Psoas muscle (tissue), 8 donors: Measurements from ENCODE around the gene GFI1B. TPM values are rescaled to one million over a fixed set of nuclear protein-coding genes. Genes with fewer than 3 reads are reported as not detected.

Experiments used
- ATAC-seq, 4 donors: fragments of 200-7000 bp; cut with Tn5 transposase; one replicate each; pipeline ENCODE4 v1.9.1; 2020; ENCODE audit warnings: moderate library complexity in 3 of 4, mild to moderate bottlenecking in 2 of 4
- DNase-seq, 2 donors: peaks; one replicate each; pipeline ENCODE4 v3.0.0-alpha.2; 2020
- H3K27ac ChIP-seq: fragments of 200-600 bp; one replicate; pipeline ENCODE4 v1.8.0; 2022
- H3K27me3 ChIP-seq, 3 donors: fragments of 200-600 bp in 1 of 3; one replicate each; pipeline versions ENCODE4 v1.6.1 to v1.8.0; 2013 to 2022; ENCODE audit warnings: low read length in 2 of 3, mild to moderate bottlenecking in 2 of 3, moderate library complexity in 1 of 3; ENCODE audit not compliant: insufficient read depth in 3 of 3
- H3K36me3 ChIP-seq, 2 donors: fragments of 200-600 bp in 1 of 2; one replicate each; pipeline versions ENCODE4 v1.6.1 to v1.8.0; 2013 to 2022; ENCODE audit warnings: low read depth in 1 of 2, mild to moderate bottlenecking in 1 of 2, moderate library complexity in 1 of 2; ENCODE audit not compliant: insufficient read depth in 1 of 2
- H3K4me1 ChIP-seq: fragments of 200-600 bp; one replicate; pipeline ENCODE4 v1.8.0; 2022
- H3K4me3 ChIP-seq: fragments of 200-600 bp; one replicate; pipeline ENCODE4 v1.8.0; 2022; ENCODE audit warnings: mild to moderate bottlenecking
- H3K9me3 ChIP-seq: fragments of 200-600 bp; one replicate; pipeline ENCODE4 v1.8.0; 2022
- CTCF ChIP-seq: fragments of 200-600 bp; IDR thresholded peaks from one replicate; pipeline ENCODE4 v1.8.0; 2022; ENCODE audit warnings: antibody characterized with exemption
- WGBS, 3 donors: extraction: QIAGEN DNeasy Blood & Tissue Kit; methylation state at CpG; one replicate each; pipeline versions ENCODE4 v1.1.6 to v1.1.7; 2013; 5-methylcytosine and 5-hydroxymethylcytosine counted together
- intact Hi-C, 2 donors: fragments of 100-400 bp; cut with DNase I; formaldehyde crosslinking; loops; one replicate each; pipeline versions ENCODE4 v1.11.0 to v1.14.2; 2022
- polyA plus RNA-seq, 3 donors: library from polyadenylated mRNA; stranded (reverse); fragments of 200-250 nt; gene quantifications; one replicate each; pipeline ENCODE4 v1.2.3, GENCODE V29; 2013
- total RNA-seq, 4 donors: library from RNA; stranded (reverse); fragmentation: NEBNext Ultra II Directional in 2 of 4; extraction: Animal tissue kit (Norgen Biotek cat#: 25700) in 2 of 4; gene quantifications; one replicate each; pipeline versions ENCODE4 v1.2.1 to v1.2.4, GENCODE V29; 2021 to 2023
- donor health status: healthy with polysubstance abuse.
- donor health status: DM: no; HTN: no; CAD: no; lungs with moderate emphysema.
- donor health status: Bipolar disorder and iron deficiency.
- donor health status: healthy.
- donor health status: DM: yes; HTN: yes; CAD: no.
- donor health status: DM: no; HTN: no; CAD: no.
- donor health status: DM: no; HTN: no; CAD: no.
- donor health status: DM: yes; HTN: yes; CAD: no.

The GFI1B gene
- total and polyA plus RNA-seq, 7 donors = 0.07 to 0.14 (median 0.12) TPM; not detected in 4

- Histone ChIP-seq H3K27me3 (no peaks in the 10 kb centered on the region), H3K4me1 (peaks cover under 1% of the 10 kb centered on the region), H3K9me3 (no peaks in the 10 kb centered on the region), H3K36me3 (no peaks in the 10 kb centered on the region), H3K4me3 (no peak overlapping the region), H3K27ac (no peak overlapping the region)
- intact Hi-C loops = no loop called here
- 70 to 79% (median 72%) methylated on average over 18 of the region's 18 CpGs for WGBS, 3 donors
- DNase-seq (no peak), ATAC-seq (no peak)
- no peak for TF ChIP-seq CTCF
Observed at GRCh38 chr9:132948482-132949050, 29.9 kb upstream of the GFI1B start.

GRCh38 chr9:132949709-132950108 lies 28.8 kb upstream of the GFI1B start:
- WGBS, 3 donors = 81 to 83% (median 81%) methylated on average over 4 of the region's 4 CpGs

GRCh38 chr9:132955123-132955522 lies 23.4 kb upstream of the GFI1B start:
- Histone ChIP-seq H3K9me3 (peaks cover 11% of the 10 kb centered on the region), H3K27me3 (peaks cover 0 to 3% (median 0%) of the 10 kb centered on the region in 3 donors), H3K4me3 (no peak overlapping the region), H3K36me3 (no peaks in the 10 kb centered on the region), H3K27ac (no peak overlapping the region), H3K4me1 (no peaks in the 10 kb centered on the region)
- intact Hi-C loops = no loop called here
- DNase-seq = no peak
- 76 to 84% (median 83%) methylated on average over 2 of the region's 2 CpGs for WGBS, 3 donors
- TF ChIP-seq CTCF = no peak
- no peak for ATAC-seq

More at GRCh38 chr9:132949709-132950108, 28.8 kb upstream of the GFI1B start:
- Histone ChIP-seq H3K4me3 (no peak overlapping the region), H3K27me3 (no peaks in the 10 kb centered on the region), H3K4me1 (no peaks in the 10 kb centered on the region), H3K9me3 (peaks cover 2% of the 10 kb centered on the region), H3K36me3 (no peaks in the 10 kb centered on the region), H3K27ac (no peak overlapping the region)
- DNase-seq (no peak), ATAC-seq (no peak)
- intact Hi-C loops = no loop called here
- TF ChIP-seq CTCF = no peak

- H3K36me3 ChIP-seq = no peaks in the 10 kb centered on the region
- H3K9me3 ChIP-seq = peaks cover 11% of the 10 kb centered on the region
- intact Hi-C loops = no loop called here
- no peak overlapping the region for H3K4me3 ChIP-seq
- no peak for ATAC-seq
- WGBS, 3 donors = 46 to 54% (median 48%) methylated on average over 2 of the region's 2 CpGs
- no peak overlapping the region for H3K27ac ChIP-seq
- peaks cover 0 to 3% (median 0%) of the 10 kb centered on the region in 3 donors for H3K27me3 ChIP-seq
- H3K4me1 ChIP-seq = no peaks in the 10 kb centered on the region
- no peak for DNase-seq
- TF ChIP-seq CTCF = no peak
Observed at GRCh38 chr9:132955768-132956167, 22.7 kb upstream of the GFI1B start.

GRCh38 chr9:132957805-132958204 lies 20.7 kb upstream of the GFI1B start:
- DNase-seq = no peak
- 74 to 78% (median 77%) methylated on average over 6 of the region's 6 CpGs for WGBS, 3 donors

More at GRCh38 chr9:132957805-132958204, 20.7 kb upstream of the GFI1B start:
- no peak overlapping the region for H3K27ac ChIP-seq
- no peaks in the 10 kb centered on the region for H3K4me1 ChIP-seq
- no peak for ATAC-seq
- H3K36me3 ChIP-seq = no peaks in the 10 kb centered on the region
- no peak overlapping the region for H3K4me3 ChIP-seq
- peaks cover 11% of the 10 kb centered on the region for H3K9me3 ChIP-seq
- intact Hi-C loops = no loop called here
- peaks cover 0 to 3% (median 0%) of the 10 kb centered on the region in 3 donors for H3K27me3 ChIP-seq
- TF ChIP-seq CTCF = no peak
